Measurements from ENCODE around the gene PSTPIP2.

Gene PSTPIP2

GRCh38 chr18:46035696-46036680 lies 36.1 kb downstream of the PSTPIP2 start:
- Histone ChIP-seq H3K36me3 (replicated peaks; ENCODE audit: low read depth, low read length) (no peaks in the 10 kb centered on the region), H4K20me1 (ENCODE audit: insufficient read depth, low read length) (no peaks in the 10 kb centered on the region), H3K9ac (ENCODE audit: low read length) (no peak overlapping the region), H3K79me2 (ENCODE audit: low read length) (no peaks in the 10 kb centered on the region), H3K4me3 (ENCODE audit: low read length) (no peak overlapping the region), H3K4me2 (ENCODE audit: low read length) (no peak overlapping the region), H3K27ac (ENCODE audit: low read length) (no peak overlapping the region), H3K27me3 (ENCODE audit: low read depth, low read length) (peaks cover 24% of the 10 kb centered on the region), H3K4me1 (ENCODE audit: low read length) (peaks cover 13% of the 10 kb centered on the region), H2AFZ (ENCODE audit: low read depth, low read length) (no peak overlapping the region), H3K9me3 (ENCODE audit: insufficient read depth, low read length) (no peaks in the 10 kb centered on the region)
- TF ChIP-seq EZH2phosphoT487 (IDR thresholded peaks at IDR 0.05; ENCODE audit: low read depth): no peak
- TF ChIP-seq, protein P1, sequence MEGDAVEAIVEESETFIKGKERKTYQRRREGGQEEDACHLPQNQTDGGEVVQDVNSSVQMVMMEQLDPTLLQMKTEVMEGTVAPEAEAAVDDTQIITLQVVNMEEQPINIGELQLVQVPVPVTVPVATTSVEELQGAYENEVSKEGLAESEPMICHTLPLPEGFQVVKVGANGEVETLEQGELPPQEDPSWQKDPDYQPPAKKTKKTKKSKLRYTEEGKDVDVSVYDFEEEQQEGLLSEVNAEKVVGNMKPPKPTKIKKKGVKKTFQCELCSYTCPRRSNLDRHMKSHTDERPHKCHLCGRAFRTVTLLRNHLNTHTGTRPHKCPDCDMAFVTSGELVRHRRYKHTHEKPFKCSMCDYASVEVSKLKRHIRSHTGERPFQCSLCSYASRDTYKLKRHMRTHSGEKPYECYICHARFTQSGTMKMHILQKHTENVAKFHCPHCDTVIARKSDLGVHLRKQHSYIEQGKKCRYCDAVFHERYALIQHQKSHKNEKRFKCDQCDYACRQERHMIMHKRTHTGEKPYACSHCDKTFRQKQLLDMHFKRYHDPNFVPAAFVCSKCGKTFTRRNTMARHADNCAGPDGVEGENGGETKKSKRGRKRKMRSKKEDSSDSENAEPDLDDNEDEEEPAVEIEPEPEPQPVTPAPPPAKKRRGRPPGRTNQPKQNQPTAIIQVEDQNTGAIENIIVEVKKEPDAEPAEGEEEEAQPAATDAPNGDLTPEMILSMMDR (IDR thresholded peaks at IDR 0.05; ENCODE audit: low read depth, low read length): no peak

DNA sequence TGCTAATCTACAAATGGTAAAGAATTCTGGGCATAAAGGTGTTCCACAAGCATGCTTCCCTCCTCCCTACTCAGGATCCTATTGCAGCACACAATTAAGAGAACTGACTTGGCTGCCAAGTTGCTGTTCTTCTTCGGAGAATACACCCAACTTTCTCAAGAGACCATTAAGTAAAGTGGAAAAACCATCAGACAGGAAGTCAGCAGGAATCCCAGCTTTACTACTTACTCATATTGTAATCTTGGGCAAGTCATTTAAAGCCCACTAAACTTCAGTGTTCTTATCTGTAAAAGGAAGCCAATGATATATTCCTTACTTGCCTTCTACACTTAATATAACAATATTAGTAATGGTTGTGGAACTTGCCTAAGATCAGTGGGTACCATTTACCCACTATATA lies 37.8 kb downstream of the PSTPIP2 start:
- Histone ChIP-seq H2AFZ (ENCODE audit: low read depth, low read length) (no peak overlapping the region), H3K9ac (ENCODE audit: low read length) (no peak overlapping the region), H3K4me1 (ENCODE audit: low read length) (peaks cover 8% of the 10 kb centered on the region), H3K27ac (ENCODE audit: low read length) (no peak overlapping the region), H3K4me3 (ENCODE audit: low read length) (no peak overlapping the region), H3K9me3 (ENCODE audit: insufficient read depth, low read length) (no peaks in the 10 kb centered on the region), H3K79me2 (ENCODE audit: low read length) (no peaks in the 10 kb centered on the region), H4K20me1 (ENCODE audit: insufficient read depth, low read length) (no peaks in the 10 kb centered on the region), H3K36me3 (replicated peaks; ENCODE audit: low read depth, low read length) (no peaks in the 10 kb centered on the region), H3K27me3 (ENCODE audit: low read depth, low read length) (peaks cover 29% of the 10 kb centered on the region), H3K4me2 (ENCODE audit: low read length) (no peak overlapping the region)
- no peak for TF ChIP-seq EZH2phosphoT487 (IDR thresholded peaks at IDR 0.05; ENCODE audit: low read depth)
- TF ChIP-seq, protein P1 (IDR thresholded peaks at IDR 0.05; ENCODE audit: low read depth, low read length): no peak

DNA sequence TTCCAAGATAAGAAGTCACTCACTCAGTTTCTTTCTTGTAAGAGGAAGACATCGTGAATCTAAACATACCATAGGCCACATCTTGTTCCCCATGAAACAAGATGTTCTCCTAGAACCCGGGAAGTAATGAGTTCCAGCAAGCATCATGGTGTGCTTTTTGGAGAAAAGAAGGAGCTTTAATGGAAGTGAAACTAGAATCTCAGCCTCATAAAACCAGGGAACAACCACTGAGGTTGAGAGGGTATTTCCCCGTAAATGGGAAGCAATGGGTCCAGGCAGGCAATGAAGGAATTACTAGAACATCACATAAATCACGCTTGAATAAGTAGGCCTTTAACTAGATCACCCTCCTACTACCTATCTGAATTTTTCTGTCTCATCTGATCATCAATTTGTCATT lies 40.3 kb downstream of the PSTPIP2 start:
- Histone ChIP-seq H4K20me1 (ENCODE audit: insufficient read depth, low read length) (0 out of 2 replicates have a peak, but pooled peaks cover 3% of the 10 kb centered on the region), H3K27ac (ENCODE audit: low read length) (no peak overlapping the region), H2AFZ (ENCODE audit: low read depth, low read length) (no peak overlapping the region), H3K79me2 (ENCODE audit: low read length) (no peaks in the 10 kb centered on the region), H3K36me3 (replicated peaks; ENCODE audit: low read depth, low read length) (no peaks in the 10 kb centered on the region), H3K4me2 (ENCODE audit: low read length) (no peak overlapping the region), H3K4me3 (ENCODE audit: low read length) (no peak overlapping the region), H3K4me1 (ENCODE audit: low read length) (peaks cover 17% of the 10 kb centered on the region), H3K9ac (ENCODE audit: low read length) (no peak overlapping the region), H3K27me3 (ENCODE audit: low read depth, low read length) (peaks cover 43% of the 10 kb centered on the region), H3K9me3 (ENCODE audit: insufficient read depth, low read length) (no peaks in the 10 kb centered on the region)
- TF ChIP-seq, protein P1 (IDR thresholded peaks at IDR 0.05; ENCODE audit: low read depth, low read length): no peak
- no peak for TF ChIP-seq EZH2phosphoT487 (IDR thresholded peaks at IDR 0.05; ENCODE audit: low read depth)

- Histone ChIP-seq H3K36me3 (replicated peaks; ENCODE audit: low read depth, low read length) (no peaks in the 10 kb centered on the region), H3K4me1 (ENCODE audit: low read length) (peaks cover 9% of the 10 kb centered on the region), H3K27ac (ENCODE audit: low read length) (no peak overlapping the region), H2AFZ (ENCODE audit: low read depth, low read length) (no peak overlapping the region), H4K20me1 (ENCODE audit: insufficient read depth, low read length) (peaks cover 7% of the 10 kb centered on the region; the same call in 1 of the 2 replicates), H3K79me2 (ENCODE audit: low read length) (no peaks in the 10 kb centered on the region), H3K9me3 (ENCODE audit: insufficient read depth, low read length) (no peaks in the 10 kb centered on the region), H3K4me3 (ENCODE audit: low read length) (no peak overlapping the region), H3K9ac (ENCODE audit: low read length) (no peak overlapping the region), H3K4me2 (ENCODE audit: low read length) (no peak overlapping the region), H3K27me3 (ENCODE audit: low read depth, low read length) (peaks cover 63% of the 10 kb centered on the region)
- TF ChIP-seq, protein P1 (IDR thresholded peaks at IDR 0.05; ENCODE audit: low read depth, low read length): no peak
- TF ChIP-seq EZH2phosphoT487 (IDR thresholded peaks at IDR 0.05; ENCODE audit: low read depth): no peak
Measured at GRCh38 chr18:46028536-46028891, 43.5 kb downstream of the PSTPIP2 start.
